ENCODE results near the gene PYY. TPM values are rescaled to one million over a fixed set of nuclear protein-coding genes. Genes with fewer than 3 reads are reported as not detected.

Gene PYY
- 0.07 TPM in 1 of 2 replicates, not detected in the other for polyA plus RNA-seq (2013)

DNA sequence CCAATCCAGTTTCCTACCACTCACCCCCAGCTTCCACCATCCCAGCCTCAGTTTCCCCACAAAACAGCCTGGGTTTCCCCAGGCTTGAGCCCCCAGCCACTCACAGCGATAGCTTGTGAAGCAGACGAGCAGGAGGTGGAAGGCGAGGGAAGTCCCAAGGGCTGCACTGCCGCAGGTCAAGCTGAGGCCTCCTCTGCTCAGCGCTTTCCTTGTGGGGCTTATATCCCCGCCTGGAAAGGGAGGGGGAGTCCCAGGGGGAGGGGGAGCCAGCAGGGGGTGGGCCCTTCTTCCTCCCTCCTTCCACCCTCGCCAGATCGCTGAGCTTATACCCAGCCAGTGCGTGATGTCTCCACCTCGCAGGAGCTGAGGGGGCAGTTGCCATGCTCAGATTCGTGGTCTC lies at the start of gene PYY:
TSS of gene PYY (minus strand) at position 195 of the 400 bp plus-strand sequence. CDS start 457 bp downstream, outside the sequence.
- H3K79me2 ChIP-seq (ENCODE audit: control insufficient read depth, insufficient read depth, low read length, poor library complexity): no peaks in the 10 kb centered on the region
- no peak within 1 kb of the TSS for H2AK5ac ChIP-seq (ENCODE audit: low read length)
- no peak within 1 kb of the TSS for H4K91ac ChIP-seq (ENCODE audit: low read depth, low read length)
- H4K8ac ChIP-seq (ENCODE audit: low read depth, low read length): no peak within 1 kb of the TSS
- no peak within 1 kb of the TSS for H3K4ac ChIP-seq (ENCODE audit: low read depth, low read length)
- H2BK12ac ChIP-seq (ENCODE audit: low read length): no peak within 1 kb of the TSS
- no peak within 1 kb of the TSS for H3K9ac ChIP-seq (ENCODE audit: low read length)
- peaks cover 5 to 11% of the 10 kb centered on the region in 2 experiments for H3K4me1 ChIP-seq (ENCODE audit: control insufficient read depth in 1 of 2, insufficient read depth in 2 of 2, low read length in 2 of 2)
- H3K9me3 ChIP-seq (ENCODE audit: insufficient read depth, low read depth, low read length): peaks cover 4% of the 10 kb centered on the region
- no peak within 1 kb of the TSS for H3K23ac ChIP-seq (ENCODE audit: low read length)
- no peak within 1 kb of the TSS for H2BK5ac ChIP-seq (ENCODE audit: low read depth, low read length, poor library complexity)
- WGBS (ENCODE audit: extremely low coverage, insufficient coverage, insufficient read length): no CpG with 5 or more reads among the region's 11 CpGs
- DNase-seq: no peak
- peaks cover 32% of the 10 kb centered on the region for H3K27me3 ChIP-seq (ENCODE audit: insufficient read depth, low read length)
- H4K12ac ChIP-seq (ENCODE audit: low read depth, low read length): no peak within 1 kb of the TSS
- no peaks in the 10 kb centered on the region for H3K36me3 ChIP-seq (ENCODE audit: control insufficient read depth in 1 of 2, insufficient read depth in 2 of 2, low read length in 2 of 2)
- peak within 1 kb of the TSS; percentile 48 for H3K4me2 ChIP-seq (ENCODE audit: low read length)
- no peak within 1 kb of the TSS for H2BK120ac ChIP-seq (ENCODE audit: insufficient read depth, low read length, poor library complexity)
- H3K14ac ChIP-seq (ENCODE audit: low read length): no peak within 1 kb of the TSS
- H2AFZ ChIP-seq (ENCODE audit: insufficient read depth, low read length, poor library complexity): no peak within 1 kb of the TSS
- H3K79me1 ChIP-seq (ENCODE audit: low read length): no peaks in the 10 kb centered on the region
- no peak within 1 kb of the TSS for H3K18ac ChIP-seq (ENCODE audit: low read length)
- no peak within 1 kb of the TSS for H3K27ac ChIP-seq (ENCODE audit: low read depth, low read length)
- no peak within 1 kb of the TSS for H3K4me3 ChIP-seq (ENCODE audit: low read depth, low read length)

DNA sequence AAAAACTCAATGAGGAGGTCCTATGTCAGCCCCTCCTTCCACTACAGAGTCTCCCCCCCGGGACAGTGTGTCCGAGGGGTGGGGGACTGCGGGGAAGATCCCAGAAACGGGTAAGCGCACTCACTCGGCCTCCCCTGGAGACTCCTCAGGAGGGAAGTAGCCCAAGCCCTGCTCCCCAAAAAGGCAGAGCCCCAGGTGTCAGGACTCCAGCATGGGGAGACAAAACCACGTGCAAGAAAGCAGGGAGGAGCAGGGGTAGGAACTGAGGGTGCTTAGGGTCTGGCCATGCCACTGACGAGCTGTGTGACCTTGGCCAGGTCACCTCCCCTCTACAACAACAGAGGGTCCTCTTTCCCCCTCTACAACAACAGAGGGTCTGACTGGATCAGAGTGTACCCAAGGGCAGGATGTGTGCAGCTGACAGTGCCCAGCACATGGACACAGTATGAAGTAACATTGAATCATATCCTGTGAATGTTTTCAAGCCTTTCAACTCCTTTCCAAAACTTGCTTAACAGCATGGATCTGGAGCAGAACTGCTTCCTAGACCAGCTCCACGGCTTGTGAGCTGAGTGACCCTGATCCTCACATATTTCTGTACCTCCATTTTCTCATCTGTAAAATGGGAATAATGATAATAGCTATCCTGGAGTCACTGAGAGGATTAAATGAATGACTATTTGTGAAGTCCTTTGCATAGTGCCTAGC lies 48.6 kb upstream of the PYY start:
- DNase-seq: peak in 1 of 2 donors; percentile 25
- peaks cover 3% of the 10 kb centered on the region for H3K79me1 ChIP-seq (ENCODE audit: low read length)
- whole genome bisulfite sequencing (ENCODE audit: extremely low coverage, insufficient coverage, insufficient read length): no CpG with 5 or more reads among the region's 9 CpGs
- H2BK5ac ChIP-seq (ENCODE audit: low read depth, low read length, poor library complexity): no peak overlapping the region
- H3K4me1 ChIP-seq (ENCODE audit: control insufficient read depth in 1 of 2, insufficient read depth in 2 of 2, low read length in 2 of 2): peaks cover 18 to 19% of the 10 kb centered on the region in 2 experiments
- no peak overlapping the region for H4K12ac ChIP-seq (ENCODE audit: low read depth, low read length)
- H3K27ac ChIP-seq (ENCODE audit: low read depth, low read length): no peak overlapping the region
- peaks cover 2% of the 10 kb centered on the region for H3K79me2 ChIP-seq (ENCODE audit: control insufficient read depth, insufficient read depth, low read length, poor library complexity)
- H3K4me2 ChIP-seq (ENCODE audit: low read length): no peak overlapping the region
- H3K4me3 ChIP-seq (ENCODE audit: low read depth, low read length): no peak overlapping the region
- no peak overlapping the region for H3K14ac ChIP-seq (ENCODE audit: low read length)
- H2BK120ac ChIP-seq (ENCODE audit: insufficient read depth, low read length, poor library complexity): no peak overlapping the region
- H2AK5ac ChIP-seq (ENCODE audit: low read length): no peak overlapping the region
- H3K36me3 ChIP-seq (ENCODE audit: control insufficient read depth in 1 of 2, insufficient read depth in 2 of 2, low read length in 2 of 2): no peaks in the 10 kb centered on the region
- H3K18ac ChIP-seq (ENCODE audit: low read length): no peak overlapping the region
- H4K91ac ChIP-seq (ENCODE audit: low read depth, low read length): no peak overlapping the region
- H3K23ac ChIP-seq (ENCODE audit: low read length): no peak overlapping the region
- H4K8ac ChIP-seq (ENCODE audit: low read depth, low read length): no peak overlapping the region
- H3K9ac ChIP-seq (ENCODE audit: low read length): no peak overlapping the region
- H3K27me3 ChIP-seq (ENCODE audit: insufficient read depth, low read length): peaks cover 26% of the 10 kb centered on the region
- peaks cover 7% of the 10 kb centered on the region for H3K9me3 ChIP-seq (ENCODE audit: insufficient read depth, low read depth, low read length)
- H3K4ac ChIP-seq (ENCODE audit: low read depth, low read length): no peak overlapping the region
- no peak overlapping the region for H2BK12ac ChIP-seq (ENCODE audit: low read length)
- H2AFZ ChIP-seq (ENCODE audit: insufficient read depth, low read length, poor library complexity): no peak overlapping the region

DNA sequence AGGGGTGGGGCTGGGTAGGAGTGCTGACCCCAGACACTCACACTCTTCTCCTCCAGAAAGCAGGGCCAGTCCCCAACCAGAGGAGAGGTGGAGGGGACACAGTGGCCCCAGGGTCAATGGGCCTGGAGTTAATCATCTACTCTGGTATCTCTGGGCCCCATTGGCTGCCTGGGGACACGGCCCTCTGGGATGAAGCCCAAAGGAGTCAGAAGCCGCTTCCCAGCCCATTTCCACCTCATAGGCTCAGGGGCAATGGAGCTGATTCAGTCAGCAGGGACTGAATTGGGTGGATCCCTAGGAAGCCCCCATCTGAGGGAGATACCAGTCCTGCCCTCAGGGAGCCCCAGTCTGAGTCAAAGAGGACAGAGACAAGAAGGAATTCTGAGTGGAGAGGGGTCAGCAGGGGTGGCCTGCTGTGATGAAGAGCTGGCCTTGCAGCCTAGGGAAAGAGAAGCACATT lies 47.8 kb upstream of the PYY start:
- Histone ChIP-seq H2BK5ac (ENCODE audit: low read depth, low read length, poor library complexity) (no peak overlapping the region), H2AK5ac (ENCODE audit: low read length) (no peak overlapping the region), H3K9me3 (ENCODE audit: insufficient read depth, low read depth, low read length) (peaks cover 7% of the 10 kb centered on the region), H3K4me3 (ENCODE audit: low read depth, low read length) (no peak overlapping the region), H3K27me3 (ENCODE audit: insufficient read depth, low read length) (peaks cover 24% of the 10 kb centered on the region), H3K79me2 (ENCODE audit: control insufficient read depth, insufficient read depth, low read length, poor library complexity) (no peaks in the 10 kb centered on the region), H3K14ac (ENCODE audit: low read length) (no peak overlapping the region), H4K91ac (ENCODE audit: low read depth, low read length) (no peak overlapping the region), H2BK120ac (ENCODE audit: insufficient read depth, low read length, poor library complexity) (no peak overlapping the region), H3K18ac (ENCODE audit: low read length) (no peak overlapping the region), H3K9ac (ENCODE audit: low read length) (no peak overlapping the region), H2AFZ (ENCODE audit: insufficient read depth, low read length, poor library complexity) (no peak overlapping the region), H3K23ac (ENCODE audit: low read length) (no peak overlapping the region), H3K36me3 (ENCODE audit: control insufficient read depth in 1 of 2, insufficient read depth in 2 of 2, low read length in 2 of 2) (no peaks in the 10 kb centered on the region), H3K4ac (ENCODE audit: low read depth, low read length) (no peak overlapping the region), H3K4me2 (ENCODE audit: low read length) (no peak overlapping the region), H3K79me1 (ENCODE audit: low read length) (no peaks in the 10 kb centered on the region), H2BK12ac (ENCODE audit: low read length) (no peak overlapping the region), H4K8ac (ENCODE audit: low read depth, low read length) (no peak overlapping the region), H4K12ac (ENCODE audit: low read depth, low read length) (no peak overlapping the region), H3K27ac (ENCODE audit: low read depth, low read length) (no peak overlapping the region), H3K4me1 (ENCODE audit: control insufficient read depth in 1 of 2, insufficient read depth in 2 of 2, low read length in 2 of 2) (peaks cover 17 to 19% of the 10 kb centered on the region in 2 experiments)
- WGBS (ENCODE audit: extremely low coverage, insufficient coverage, insufficient read length): no CpG with 5 or more reads among the region's 2 CpGs
- DNase-seq: no peak

DNA sequence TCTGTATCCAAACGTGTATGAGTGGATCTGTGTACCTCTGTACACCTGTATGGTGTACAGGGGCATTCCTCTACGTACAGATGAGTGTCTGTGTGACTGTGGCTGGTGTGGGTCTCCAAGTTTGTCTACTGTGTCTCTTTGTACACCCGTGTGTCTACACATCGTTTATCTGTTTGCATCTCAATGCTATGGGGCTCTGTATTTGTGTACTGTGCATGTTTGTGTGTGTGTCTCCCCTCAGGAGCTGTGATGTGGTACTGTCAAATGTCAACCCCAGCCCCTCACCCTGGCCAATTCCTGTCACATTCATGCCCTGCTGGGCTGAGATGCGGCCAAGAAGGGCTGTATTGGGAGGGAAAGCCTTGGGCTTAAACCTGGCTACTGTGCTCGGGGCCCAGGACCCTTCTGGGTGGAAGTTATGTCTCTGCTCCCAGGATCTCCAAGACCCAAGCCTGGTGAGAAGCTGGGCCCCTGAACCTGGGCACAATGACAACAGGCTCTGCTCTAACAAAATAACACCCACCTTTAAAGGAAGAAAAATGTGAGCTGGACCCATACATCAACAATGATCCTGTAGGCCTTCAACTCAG lies 47.2 kb upstream of the PYY start:
- H3K27ac ChIP-seq (ENCODE audit: low read depth, low read length): no peak overlapping the region
- H3K23ac ChIP-seq (ENCODE audit: low read length): no peak overlapping the region
- H2AK5ac ChIP-seq (ENCODE audit: low read length): no peak overlapping the region
- H3K4ac ChIP-seq (ENCODE audit: low read depth, low read length): no peak overlapping the region
- H3K79me1 ChIP-seq (ENCODE audit: low read length): no peaks in the 10 kb centered on the region
- H4K91ac ChIP-seq (ENCODE audit: low read depth, low read length): no peak overlapping the region
- no CpG with 5 or more reads among the region's 6 CpGs for WGBS (ENCODE audit: extremely low coverage, insufficient coverage, insufficient read length)
- H3K4me3 ChIP-seq (ENCODE audit: low read depth, low read length): no peak overlapping the region
- H3K9ac ChIP-seq (ENCODE audit: low read length): no peak overlapping the region
- no peak for DNase-seq
- H2AFZ ChIP-seq (ENCODE audit: insufficient read depth, low read length, poor library complexity): no peak overlapping the region
- peaks cover 19% of the 10 kb centered on the region for H3K27me3 ChIP-seq (ENCODE audit: insufficient read depth, low read length)
- H3K18ac ChIP-seq (ENCODE audit: low read length): no peak overlapping the region
- H4K12ac ChIP-seq (ENCODE audit: low read depth, low read length): no peak overlapping the region
- peaks cover 12 to 14% of the 10 kb centered on the region in 2 experiments for H3K4me1 ChIP-seq (ENCODE audit: control insufficient read depth in 1 of 2, insufficient read depth in 2 of 2, low read length in 2 of 2)
- no peak overlapping the region for H2BK12ac ChIP-seq (ENCODE audit: low read length)
- H3K14ac ChIP-seq (ENCODE audit: low read length): no peak overlapping the region
- H3K79me2 ChIP-seq (ENCODE audit: control insufficient read depth, insufficient read depth, low read length, poor library complexity): no peaks in the 10 kb centered on the region
- H3K36me3 ChIP-seq (ENCODE audit: control insufficient read depth in 1 of 2, insufficient read depth in 2 of 2, low read length in 2 of 2): no peaks in the 10 kb centered on the region
- no peak overlapping the region for H2BK120ac ChIP-seq (ENCODE audit: insufficient read depth, low read length, poor library complexity)
- H4K8ac ChIP-seq (ENCODE audit: low read depth, low read length): no peak overlapping the region
- H3K9me3 ChIP-seq (ENCODE audit: insufficient read depth, low read depth, low read length): peaks cover 7% of the 10 kb centered on the region
- no peak overlapping the region for H2BK5ac ChIP-seq (ENCODE audit: low read depth, low read length, poor library complexity)
- no peak overlapping the region for H3K4me2 ChIP-seq (ENCODE audit: low read length)

Data from trophoblast cell (in vitro differentiated cells and primary cell).